Esophagus muscularis mucosa (tissue), 4 donors: ENCODE results near the gene CTPS2. TPM values are rescaled to one million over a fixed set of nuclear protein-coding genes. Genes with fewer than 3 reads are reported as not detected.
"Not testable (repeated sequence)": the region's sequence is repeated elsewhere in the genome, so short reads cannot be mapped to it uniquely, and the experiment has no call there.

Experiments used
- DNase-seq: peaks from one replicate; pipeline ENCODE4 v3.0.0-alpha.2; 2017; ENCODE audit errors: extremely low spot score
- H3K27ac ChIP-seq, 4 donors: fragments of 200-600 bp; sonication (generic); replicated peaks in 1 of 4; 1 replicate in 3 of 4; 2 replicates in 1 of 4; pipeline ENCODE4 v1.5.1; 2016 to 2019; ENCODE audit warnings: mild to moderate bottlenecking in 1 of 4
- H3K27me3 ChIP-seq, 4 donors: fragments of 200-600 bp; sonication (generic); one replicate each; pipeline versions ENCODE4 v1.5.1 to v1.6.0; 2016 to 2019
- H3K36me3 ChIP-seq, 4 donors: fragments of 200-600 bp; sonication (generic); one replicate each; pipeline ENCODE4 v1.5.1; 2016 to 2019
- H3K4me1 ChIP-seq, 4 donors: fragments of 200-600 bp; sonication (generic); one replicate each; pipeline ENCODE4 v1.5.1; 2016 to 2019
- H3K4me3 ChIP-seq, 4 donors: fragments of 200-600 bp; sonication (generic); 1 replicate in 2 of 4; 2 replicates in 2 of 4; pipeline ENCODE4 v1.5.1; 2016 to 2019; ENCODE audit warnings: mild to moderate bottlenecking in 4 of 4, moderate library complexity in 1 of 4
- H3K9me3 ChIP-seq, 4 donors: fragments of 200-600 bp; sonication (generic); 1 replicate in 3 of 4; 2 replicates in 1 of 4; pipeline ENCODE4 v1.5.1; 2016 to 2019
- CTCF ChIP-seq, 3 experiments: fragments of 200-600 bp in 2 of 3; fragments of 450-650 bp in 1 of 3; sonication (generic) in 2 of 3; IDR thresholded peaks; one replicate each; pipeline ENCODE4 v1.5.1; 2017 to 2019; ENCODE audit warnings: antibody characterized with exemption in 3 of 3, mild to moderate bottlenecking in 2 of 3, moderate library complexity in 1 of 3
- EP300 ChIP-seq: sonication (generic); formaldehyde crosslinking; IDR thresholded peaks from one replicate; pipeline ENCODE4 v1.6.1; 2017; ENCODE audit warnings: antibody characterized with exemption
- POLR2A ChIP-seq: fragments of 450-650 bp; IDR thresholded peaks from one replicate; pipeline ENCODE4 v1.6.1; 2017; ENCODE audit warnings: antibody characterized with exemption, moderate library complexity, mild to moderate bottlenecking, low read depth
- POLR2AphosphoS5 ChIP-seq, 2 donors: sonication (generic); formaldehyde crosslinking; IDR thresholded peaks; one replicate each; pipeline ENCODE4 v1.6.1; 2017; ENCODE audit warnings: antibody characterized with exemption in 2 of 2
- WGBS: methylation state at CpG from one replicate; pipeline ENCODE4 v1.1.5; 2018; 5-methylcytosine and 5-hydroxymethylcytosine counted together
- intact Hi-C: fragments of 100-400 bp; cut with DNase I; formaldehyde crosslinking; loops from one replicate; pipeline ENCODE4 v1.15.1; 2023
- total RNA-seq, 4 donors: library from RNA; depleted of rRNA; stranded (reverse); fragments of >200 nt; gene quantifications; one replicate each; pipeline versions ENCODE4 v1.1.0 to v1.2.1, GENCODE V29; 2016

Gene CTPS2
- total RNA-seq, 4 donors from 2014 or later = 9.8 to 18.3 (median 13.7) TPM

GRCh38 chrX:16587836-16588235, 124.6 kb downstream of the CTPS2 start:
- TF ChIP-seq EP300 = no peak
- no peak for TF ChIP-seq POLR2A
- TF ChIP-seq POLR2AphosphoS5 (IDR thresholded peaks at IDR 0.05) = no peak
- no peak for TF ChIP-seq CTCF (IDR thresholded peaks at IDR 0.05)
- 93% methylated on average over 4 of the region's 4 CpGs for WGBS
- intact Hi-C loops = no loop called here

GRCh38 chrX:16586377-16587112, 125.9 kb downstream of the CTPS2 start:
- Histone ChIP-seq H3K4me3 (no peak overlapping the region), H3K27me3 (no peaks in the 10 kb centered on the region), H3K9me3 (peaks cover 0 to 7% (median 0%) of the 10 kb centered on the region in 4 donors), H3K4me1 (no peaks in the 10 kb centered on the region), H3K27ac (no peak overlapping the region), H3K36me3 (peaks cover 0 to 5% (median 0%) of the 10 kb centered on the region in 4 donors)
- DNase-seq = no peak
- WGBS = 75% methylated on average over 6 of the region's 6 CpGs
- TF ChIP-seq CTCF (IDR thresholded peaks at IDR 0.05) = no peak
- no peak for TF ChIP-seq POLR2A
- no peak for TF ChIP-seq POLR2AphosphoS5 (IDR thresholded peaks at IDR 0.05)
- TF ChIP-seq EP300 = no peak
- intact Hi-C loops = no loop called here

More at GRCh38 chrX:16587836-16588235, 124.6 kb downstream of the CTPS2 start:
- DNase-seq = no peak
- H3K4me1 ChIP-seq = no peaks in the 10 kb centered on the region
- H3K27ac ChIP-seq = no peak overlapping the region
- H3K9me3 ChIP-seq = no peaks in the 10 kb centered on the region
- H3K36me3 ChIP-seq = peaks cover 0 to 5% (median 0%) of the 10 kb centered on the region in 4 donors
- H3K27me3 ChIP-seq = no peaks in the 10 kb centered on the region
- H3K4me3 ChIP-seq = no peak overlapping the region

GRCh38 chrX:16585486-16586376, 126.7 kb downstream of the CTPS2 start:
- Histone ChIP-seq H3K27me3 (no peaks in the 10 kb centered on the region), H3K9me3 (peaks cover 0 to 8% (median 0%) of the 10 kb centered on the region in 4 donors), H3K27ac (no peak overlapping the region), H3K36me3 (peaks cover 0 to 5% (median 0%) of the 10 kb centered on the region in 4 donors), H3K4me1 (no peaks in the 10 kb centered on the region), H3K4me3 (no peak overlapping the region)
- no peak for DNase-seq
- intact Hi-C loops = no loop called here
- no peak for TF ChIP-seq POLR2A
- no peak for TF ChIP-seq POLR2AphosphoS5 (IDR thresholded peaks at IDR 0.05)
- no peak for TF ChIP-seq EP300
- no peak for TF ChIP-seq CTCF (IDR thresholded peaks at IDR 0.05)
- 47% methylated on average over 7 of the region's 7 CpGs for WGBS

- H3K36me3 ChIP-seq, H3K27me3 ChIP-seq, H3K27ac ChIP-seq, intact Hi-C loops, H3K4me3 ChIP-seq, H3K9me3 ChIP-seq, H3K4me1 ChIP-seq, DNase-seq: not testable (repeated sequence)
- 51% methylated on average over 14 of the region's 14 CpGs for WGBS
Measured at GRCh38 chrX:16580004-16580797, 132.3 kb downstream of the CTPS2 start.
